GM18520 (cell line): ENCODE results near the gene TDRD10.

Experiments
- ATAC-seq: cut with Tn5 transposase; IDR thresholded peaks from one replicate; pipeline ENCODE4 v1.9.1; 2021; ENCODE audit not compliant: unreplicated experiment

TDRD10 gene

GRCh38 chr1:154551474-154551873 lies 49.5 kb downstream of the TDRD10 start:
- ATAC-seq: no peak

GRCh38 chr1:154552036-154552435 lies 50.0 kb downstream of the TDRD10 start:
- no peak for ATAC-seq

- no peak for ATAC-seq
Measured at GRCh38 chr1:154553056-154554030, 51.3 kb downstream of the TDRD10 start.

GRCh38 chr1:154556422-154556821 lies 54.4 kb downstream of the TDRD10 start:
- no peak for ATAC-seq

- no peak for ATAC-seq
Measured at GRCh38 chr1:154557248-154557938, 55.4 kb downstream of the TDRD10 start.

GRCh38 chr1:154557939-154558719 lies 56.1 kb downstream of the TDRD10 start, which contains the start of gene UBE2Q1:
Gene UBE2Q1 (minus strand): TSS chr1:154558662. CDS start chr1:154558553, 109 bp downstream.
- ATAC-seq: no peak

- peak; percentile 89 for ATAC-seq
Measured at GRCh38 chr1:154558720-154559465, 56.9 kb downstream of the TDRD10 start.

GRCh38 chr1:154559466-154560044 lies 57.5 kb downstream of the TDRD10 start:
- peak; percentile 43 for ATAC-seq

GRCh38 chr1:154565876-154566275 lies 63.9 kb downstream of the TDRD10 start:
- no peak for ATAC-seq

GRCh38 chr1:154567386-154568156 lies 65.6 kb downstream of the TDRD10 start, which contains the start of gene CHRNB2:
Gene CHRNB2 (plus strand): TSS chr1:154567778. CDS start chr1:154568045, 267 bp downstream.
- no peak for ATAC-seq

- no peak for ATAC-seq
Measured at GRCh38 chr1:154568157-154568815, 66.3 kb downstream of the TDRD10 start.

- ATAC-seq: no peak
Measured at GRCh38 chr1:154571244-154571963, 69.4 kb downstream of the TDRD10 start.

GRCh38 chr1:154571964-154572288 lies 69.9 kb downstream of the TDRD10 start:
- no peak for ATAC-seq

GRCh38 chr1:154572468-154573167 lies 70.6 kb downstream of the TDRD10 start:
- no peak for ATAC-seq

GRCh38 chr1:154573168-154573510 lies 71.1 kb downstream of the TDRD10 start:
- ATAC-seq: no peak

- no peak for ATAC-seq
Measured at GRCh38 chr1:154574716-154575115, 72.7 kb downstream of the TDRD10 start.

GRCh38 chr1:154575147-154575927 lies 73.3 kb downstream of the TDRD10 start:
- ATAC-seq: no peak
